H1 (cell line): ENCODE results near the gene L3MBTL3. TPM values are rescaled to one million over a fixed set of nuclear protein-coding genes. Genes with fewer than 3 reads are reported as not detected.

ENCODE experiments used
- CTCF ChIA-PET: fragments of 300-600 bp; sonication (Branson Sonifier 250); formaldehyde crosslinking; loops from one replicate; lab custom pipeline; 2021; ENCODE audit not compliant: partially characterized antibody; lab: Charles Lee
- POLR2A ChIA-PET: fragments of 300-600 bp; sonication (Branson Sonifier 250); formaldehyde crosslinking; loops from one replicate; lab custom pipeline; 2021; ENCODE audit warnings: inconsistent platforms; ENCODE audit not compliant: partially characterized antibody; lab: Charles Lee
- DNase-seq, 2 experiments: peaks; one replicate each; pipeline versions ENCODE4 v3.0.0 to v3.0.0-alpha.2; 2010 to 2022; ENCODE audit warnings: low spot score in 2 of 2, low read depth in 1 of 2, mixed read lengths in 1 of 2
- FAIRE-seq: peaks from 2 replicates; lab custom pipeline; 2011; peaks lifted over from hg19 to GRCh38; lab: Jason Lieb, UNC
- H2AFZ ChIP-seq: 2 replicates; pipeline ENCODE4 v1.8.1; 2012; ENCODE audit warnings: low read length, inconsistent platforms
- H2AK5ac ChIP-seq: 2 replicates; pipeline ENCODE4 v1.6.1; 2013; ENCODE audit warnings: low read depth, low read length
- H2BK120ac ChIP-seq: replicated peaks from 2 replicates; pipeline ENCODE3; 2013; ENCODE audit warnings: low read depth, low read length, inconsistent platforms
- H2BK12ac ChIP-seq: 2 replicates; pipeline ENCODE4 v1.6.1; 2013; ENCODE audit warnings: low read depth, low read length
- H2BK15ac ChIP-seq: 2 replicates; pipeline ENCODE4 v1.6.1; 2013; ENCODE audit warnings: low read length
- H2BK20ac ChIP-seq: 2 replicates; pipeline ENCODE4 v1.6.1; 2013; ENCODE audit warnings: low read length
- H2BK5ac ChIP-seq: 2 replicates; pipeline ENCODE4 v1.6.1; 2013; ENCODE audit warnings: low read depth, low read length
- H3K14ac ChIP-seq: 2 replicates; pipeline ENCODE4 v1.6.1; 2013; ENCODE audit warnings: inconsistent platforms; ENCODE audit not compliant: insufficient read length
- H3K18ac ChIP-seq: 2 replicates; pipeline ENCODE4 v1.6.1; 2013; ENCODE audit warnings: low read length; ENCODE audit errors: extremely low read depth
- H3K23ac ChIP-seq: 2 replicates; pipeline ENCODE4 v1.6.1; 2013; ENCODE audit warnings: inconsistent platforms; ENCODE audit not compliant: insufficient read length
- H3K23me2 ChIP-seq: 2 replicates; pipeline ENCODE4 v1.6.1; 2013; ENCODE audit warnings: low read depth, low read length
- H3K27ac ChIP-seq: 2 replicates; pipeline ENCODE4 v1.6.1; 2011; ENCODE audit warnings: low read depth, low read length, inconsistent platforms
- H3K27me3 ChIP-seq, 4 experiments: replicated peaks in 1 of 4; 1 replicate in 1 of 4; 2 replicates in 3 of 4; pipeline versions ENCODE4 v1.6.1 to v1.8.1; 2011 to 2013; ENCODE audit warnings: low read length in 3 of 4, mild to moderate bottlenecking in 3 of 4, inconsistent platforms in 2 of 4, mixed read lengths in 2 of 4, moderate library complexity in 1 of 4; ENCODE audit not compliant: control insufficient read depth in 3 of 4, insufficient read depth in 3 of 4; ENCODE audit errors: extremely low read depth in 1 of 4
- H3K36me3 ChIP-seq, 4 experiments: 2 replicates each; pipeline versions ENCODE4 v1.6.1 to v1.8.1; 2011 to 2013; ENCODE audit warnings: mild to moderate bottlenecking in 4 of 4, low read length in 3 of 4, moderate library complexity in 2 of 4, control low read depth in 1 of 4, inconsistent platforms in 1 of 4; ENCODE audit not compliant: insufficient read depth in 4 of 4, control insufficient read depth in 2 of 4
- H3K4ac ChIP-seq: replicated peaks from 2 replicates; pipeline ENCODE3; 2013; ENCODE audit warnings: low read length, low read depth, mixed read lengths, inconsistent platforms; ENCODE audit not compliant: insufficient read length
- H3K4me1 ChIP-seq, 4 experiments: replicated peaks in 1 of 4; 1 replicate in 1 of 4; 2 replicates in 3 of 4; pipeline versions ENCODE4 v1.6.1 to v1.8.1; 2011 to 2013; ENCODE audit warnings: low read length in 3 of 4, inconsistent platforms in 2 of 4, mixed read lengths in 1 of 4; ENCODE audit not compliant: insufficient read depth in 4 of 4, control insufficient read depth in 3 of 4
- H3K4me2 ChIP-seq, 2 experiments: 2 replicates each; pipeline versions ENCODE4 v1.6.1 to v1.8.1; 2011 to 2013; ENCODE audit warnings: low read depth in 2 of 2, low read length in 2 of 2, control low read depth in 1 of 2, inconsistent platforms in 1 of 2, mild to moderate bottlenecking in 1 of 2; ENCODE audit not compliant: insufficient read depth in 1 of 2
- H3K4me3 ChIP-seq, 4 experiments: fragments of 200-600, 300-600 bp in 1 of 4; sonication (generic), shearing (Covaris generic), sonication (Bioruptor Twin) in 1 of 4; 2 replicates each; pipeline versions ENCODE4 v1.5.1 to v1.8.1; 2011 to 2016; ENCODE audit warnings: low read length in 4 of 4, low read depth in 3 of 4, control low read depth in 2 of 4, inconsistent platforms in 2 of 4, mild to moderate bottlenecking in 2 of 4, mixed read lengths in 1 of 4, moderate library complexity in 1 of 4; ENCODE audit not compliant: insufficient read depth in 2 of 4; ENCODE audit errors: extremely low read depth in 1 of 4
- H3K56ac ChIP-seq: replicated peaks from 2 replicates; pipeline ENCODE3; 2013; ENCODE audit warnings: low read depth, mild to moderate bottlenecking, mixed read lengths, low read length, inconsistent platforms; ENCODE audit not compliant: insufficient read length
- H3K79me1 ChIP-seq: 2 replicates; pipeline ENCODE4 v1.6.1; 2013; ENCODE audit warnings: low read depth, low read length, control low read depth
- H3K79me2 ChIP-seq, 2 experiments: 2 replicates each; pipeline versions ENCODE4 v1.6.1 to v1.8.1; 2012 to 2013; ENCODE audit warnings: low read length in 2 of 2, mild to moderate bottlenecking in 2 of 2, inconsistent platforms in 1 of 2; ENCODE audit not compliant: insufficient read depth in 2 of 2, control insufficient read depth in 1 of 2
- H3K9ac ChIP-seq, 4 experiments: replicated peaks in 1 of 4; 1 replicate in 1 of 4; 2 replicates in 3 of 4; pipeline versions ENCODE4 v1.6.1 to v1.8.1; 2011 to 2013; ENCODE audit warnings: low read depth in 3 of 4, low read length in 3 of 4, control low read depth in 2 of 4, mild to moderate bottlenecking in 2 of 4, moderate library complexity in 2 of 4, inconsistent platforms in 1 of 4; ENCODE audit errors: extremely low read depth in 1 of 4
- H3K9me3 ChIP-seq, 2 experiments: 2 replicates each; pipeline versions ENCODE4 v1.6.1 to v1.8.1; 2012 to 2013; ENCODE audit warnings: mild to moderate bottlenecking in 2 of 2, moderate library complexity in 2 of 2, control low read depth in 1 of 2, inconsistent platforms in 1 of 2, low read depth in 1 of 2, low read length in 1 of 2, mixed read lengths in 1 of 2; ENCODE audit not compliant: insufficient read depth in 2 of 2
- H4K20me1 ChIP-seq, 2 experiments: replicated peaks in 1 of 2; 2 replicates each; pipeline versions ENCODE3 to v1.8.1; 2011 to 2013; ENCODE audit warnings: inconsistent platforms in 2 of 2, low read length in 2 of 2, mild to moderate bottlenecking in 1 of 2; ENCODE audit not compliant: insufficient read depth in 2 of 2, control insufficient read depth in 1 of 2
- H4K5ac ChIP-seq: 2 replicates; pipeline ENCODE4 v1.6.1; 2013; ENCODE audit warnings: low read length, low read depth, mixed read lengths, inconsistent platforms; ENCODE audit not compliant: insufficient read length
- H4K8ac ChIP-seq: 2 replicates; pipeline ENCODE4 v1.8.0; 2013; ENCODE audit warnings: mild to moderate bottlenecking, moderate library complexity, low read length, inconsistent platforms; ENCODE audit not compliant: insufficient read depth; ENCODE audit errors: extremely low read depth
- H4K91ac ChIP-seq: replicated peaks from 2 replicates; pipeline ENCODE3; 2013; ENCODE audit warnings: low read length, mixed read lengths, inconsistent platforms; ENCODE audit not compliant: insufficient read length
- CHD1 ChIP-seq: IDR thresholded peaks from 2 replicates; pipeline ENCODE4 v1.6.1; 2012; ENCODE audit warnings: low read depth, low read length, improper control_type of control experiment
- CTBP2 ChIP-seq: IDR thresholded peaks from 2 replicates; pipeline ENCODE4 v1.7.0; 2011; ENCODE audit warnings: borderline replicate concordance, mild to moderate bottlenecking, moderate library complexity, mixed read lengths, low read length; ENCODE audit not compliant: insufficient read depth, insufficient read length
- EGR1 ChIP-seq: IDR thresholded peaks from 2 replicates; pipeline ENCODE4 v1.6.1; 2011; ENCODE audit warnings: low read depth, low read length, borderline replicate concordance
- KDM5A ChIP-seq: fragments of 200-600 bp; IDR thresholded peaks from 2 replicates; pipeline ENCODE4 v1.7.1; 2012; ENCODE audit warnings: mild to moderate bottlenecking, low read length, inconsistent platforms, mixed read lengths
- NRF1 ChIP-seq: IDR thresholded peaks from 2 replicates; pipeline ENCODE4 v1.6.1; 2011; ENCODE audit warnings: mild to moderate bottlenecking, low read depth, low read length, improper control_type of control experiment
- POU5F1 ChIP-seq: IDR thresholded peaks from 2 replicates; pipeline ENCODE4 v1.6.1; 2011; ENCODE audit warnings: low read depth, mild to moderate bottlenecking, low read length, moderate library complexity
- RAD21 ChIP-seq, 2 experiments: IDR thresholded peaks in 1 of 2; conservative IDR thresholded peaks in 1 of 2; 2 replicates each; pipeline ENCODE4 v1.6.1; 2011; ENCODE audit warnings: low read depth in 2 of 2, low read length in 2 of 2, improper control_type of control experiment in 1 of 2, inconsistent platforms in 1 of 2, mild to moderate bottlenecking in 1 of 2, moderate library complexity in 1 of 2
- RFX5 ChIP-seq: IDR thresholded peaks from 2 replicates; pipeline ENCODE4 v1.6.1; 2011; ENCODE audit warnings: low read depth, low read length, improper control_type of control experiment, borderline replicate concordance
- RXRA ChIP-seq: IDR thresholded peaks from 2 replicates; pipeline ENCODE4 v1.6.1; 2011; ENCODE audit warnings: low read depth, mild to moderate bottlenecking, low read length, moderate library complexity; ENCODE audit not compliant: insufficient read depth
- SIX5 ChIP-seq: IDR thresholded peaks from 2 replicates; pipeline ENCODE4 v1.6.1; 2011; ENCODE audit warnings: mild to moderate bottlenecking, low read depth, low read length
- TBP ChIP-seq: IDR thresholded peaks from 2 replicates; pipeline ENCODE4 v1.6.1; 2011; ENCODE audit warnings: low read depth, low read length, improper control_type of control experiment
- TCF12 ChIP-seq: IDR thresholded peaks from 2 replicates; pipeline ENCODE4 v1.6.1; 2011; ENCODE audit warnings: low read depth, mild to moderate bottlenecking, low read length
- WGBS, 2 experiments: shearing (Covaris generic) in 1 of 2; methylation state at CpG; one replicate each; pipeline versions ENCODE4 v1.1.6 to v1.1.7; 2013 to 2015; ENCODE audit warnings: low lambda C conversion rate in 2 of 2, mixed read lengths in 2 of 2, inconsistent platforms in 1 of 2, low coverage in 1 of 2, missing lambda C conversion rate in 1 of 2; ENCODE audit not compliant: insufficient replicate concordance in 2 of 2, insufficient coverage in 1 of 2, insufficient read length in 1 of 2; ENCODE audit errors: extremely low coverage in 1 of 2, missing lambda C conversion rate in 1 of 2; 5-methylcytosine and 5-hydroxymethylcytosine counted together
- polyA plus RNA-seq, 7 experiments: library from polyadenylated mRNA; depleted of rRNA in 3 of 7; stranded (reverse) in 5 of 7; unstranded in 2 of 7; fragments of >200 nt in 5 of 7; fragments of 200-250 nt in 2 of 7; gene quantifications; 1 replicate in 5 of 7; 2 replicates in 1 of 7; 4 replicates in 1 of 7; pipeline versions ENCODE4 v1.2.1 to v1.2.3, GENCODE V29; 2011 to 2013; ENCODE audit warnings: missing spikeins in 2 of 7, mixed read lengths in 2 of 7
- total RNA-seq: library from RNA; stranded (reverse); fragmentation: NEBNext Ultra II Directional; extraction: Animal tissue kit (Norgen Biotek cat#: 25700); gene quantifications from 2 replicates; pipeline ENCODE4 v1.2.1, GENCODE V29; 2021
- TF ChIP-seq, protein P1 (sequence below): IDR thresholded peaks from 2 replicates; pipeline ENCODE4 v1.6.1; 2011; ENCODE audit warnings: low read length, improper control_type of control experiment

The L3MBTL3 gene
- total and polyA plus RNA-seq, 2 of the 8 experiments (the other 6 are each of a cell fraction or from before 2014, with no cell fraction given): 3.9 to 17.2 TPM

DNA sequence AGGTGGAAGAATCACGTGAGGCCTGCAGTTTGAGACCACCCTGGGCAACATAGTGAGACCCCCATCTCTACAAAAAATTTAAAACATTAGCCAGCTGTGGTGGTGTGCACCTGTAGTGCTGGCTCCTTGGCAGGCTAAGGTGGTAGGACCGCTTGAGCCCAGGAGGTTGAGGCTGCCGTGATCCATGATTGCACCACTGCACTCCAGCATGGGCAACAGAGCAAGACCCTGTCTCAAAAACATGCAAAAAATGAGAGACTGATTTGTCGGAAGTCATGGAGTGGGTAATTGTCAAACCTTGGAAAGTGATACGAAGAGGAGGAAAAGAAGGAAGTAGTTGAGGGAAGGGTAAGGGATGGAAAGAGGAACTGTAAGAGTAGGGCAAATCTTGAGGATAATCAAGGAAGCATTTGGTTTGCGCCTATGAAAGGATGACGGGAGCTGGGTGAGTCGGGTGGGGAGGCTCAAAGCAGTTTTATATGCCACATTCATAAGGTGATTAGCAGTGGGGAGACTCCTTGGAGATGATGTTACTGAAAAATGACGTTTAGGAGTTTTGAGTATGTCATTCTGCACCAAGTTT is 14.5 kb downstream of the L3MBTL3 start:
- H3K9me3 ChIP-seq: no peaks in the 10 kb centered on the region
- no peak overlapping the region for H4K8ac ChIP-seq
- WGBS, 2 experiments: 92 to 100% methylated on average over 2 to 9 of the region's 9 CpGs
- H2AFZ ChIP-seq: no peak overlapping the region
- no peaks in the 10 kb centered on the region for H3K23me2 ChIP-seq
- no peaks in the 10 kb centered on the region for H3K4me1 ChIP-seq
- H4K91ac ChIP-seq: no peak overlapping the region
- H2AK5ac ChIP-seq: no peak overlapping the region
- H3K56ac ChIP-seq: no peak overlapping the region
- H2BK20ac ChIP-seq: no peak overlapping the region
- H3K36me3 ChIP-seq: no peaks in the 10 kb centered on the region
- no peak overlapping the region for H3K4me2 ChIP-seq
- no peaks in the 10 kb centered on the region for H3K27me3 ChIP-seq
- H3K79me2 ChIP-seq: peaks cover 0 to 5% of the 10 kb centered on the region in 2 experiments; a peak in 1 of 4 replicates
- no peak overlapping the region for H2BK5ac ChIP-seq
- no peak overlapping the region for H3K9ac ChIP-seq
- no peak overlapping the region for H3K18ac ChIP-seq
- no peak overlapping the region for H3K14ac ChIP-seq
- POLR2A ChIA-PET: no interaction called here
- no peak overlapping the region for H4K5ac ChIP-seq
- H3K4ac ChIP-seq: no peak overlapping the region
- no peak overlapping the region for H3K23ac ChIP-seq
- H3K4me3 ChIP-seq: no peak overlapping the region
- H2BK15ac ChIP-seq: no peak overlapping the region
- H2BK12ac ChIP-seq: no peak overlapping the region
- H3K27ac ChIP-seq: no peak overlapping the region
- H4K20me1 ChIP-seq: no peaks in the 10 kb centered on the region
- no peaks in the 10 kb centered on the region for H3K79me1 ChIP-seq
- CTCF ChIA-PET: interaction anchor here (1.1 kb wide), 1 partner anchor 323 kb away, joined by 3 read pairs; the partner anchor contains the start of gene ARHGAP18
- DNase-seq (no peak), FAIRE-seq (no peak)
- H2BK120ac ChIP-seq: no peak overlapping the region
- TF ChIP-seq KDM5A (no peak), RFX5 (no peak), TCF12 (no peak), POU5F1 (no peak), RAD21 (IDR thresholded peaks at IDR 0.05 in 1 of 2, conservative IDR thresholded peaks at IDR 0.05 in 1 of 2; ENCODE audit: low read depth in 2 of 2, low read length in 2 of 2) (no peak), EGR1 (no peak), SIX5 (no peak), TBP (no peak), NRF1 (no peak), CHD1 (no peak), RXRA (no peak), CTBP2 (no peak)
- TF ChIP-seq, protein P1, sequence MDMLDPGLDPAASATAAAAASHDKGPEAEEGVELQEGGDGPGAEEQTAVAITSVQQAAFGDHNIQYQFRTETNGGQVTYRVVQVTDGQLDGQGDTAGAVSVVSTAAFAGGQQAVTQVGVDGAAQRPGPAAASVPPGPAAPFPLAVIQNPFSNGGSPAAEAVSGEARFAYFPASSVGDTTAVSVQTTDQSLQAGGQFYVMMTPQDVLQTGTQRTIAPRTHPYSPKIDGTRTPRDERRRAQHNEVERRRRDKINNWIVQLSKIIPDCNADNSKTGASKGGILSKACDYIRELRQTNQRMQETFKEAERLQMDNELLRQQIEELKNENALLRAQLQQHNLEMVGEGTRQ: no peak
